Cardiac muscle cell (in vitro differentiated cells and primary cell): ENCODE results near the gene SEMA3B. TPM values are rescaled to one million over a fixed set of nuclear protein-coding genes. Genes with fewer than 3 reads are reported as not detected.
A peak's percentile ranks its signal among the peaks of the same experiment; 100 is the strongest.
"Not testable (repeated sequence)": the region's sequence is repeated elsewhere in the genome, so short reads cannot be mapped to it uniquely, and the experiment has no call there.

Source experiments
- DNase-seq, 2 donors: peaks; one replicate each; pipeline versions ENCODE4 v3.0.0 to v3.0.0-alpha.2; 2010 to 2017; ENCODE audit warnings: low read depth in 1 of 2, low spot score in 1 of 2
- H3K27ac ChIP-seq: fragments of 200-600 bp; sonication (generic); 2 replicates; pipeline ENCODE4 v1.5.1; 2016
- H3K27me3 ChIP-seq: fragments of 200-600 bp; sonication (generic); 2 replicates; pipeline ENCODE4 v1.6.0; 2016; ENCODE audit warnings: control low read depth
- H3K36me3 ChIP-seq: fragments of 200-600 bp; sonication (generic); 2 replicates; pipeline ENCODE4 v1.5.1; 2016; ENCODE audit warnings: control low read depth
- H3K4me1 ChIP-seq: fragments of 200-600 bp; sonication (generic); 2 replicates; pipeline ENCODE4 v1.8.1; 2017; ENCODE audit warnings: low read depth, mild to moderate bottlenecking, mixed run types
- H3K4me3 ChIP-seq: fragments of 200-600 bp; sonication (generic); 2 replicates; pipeline ENCODE4 v1.5.1; 2016; ENCODE audit warnings: mild to moderate bottlenecking
- H3K9me3 ChIP-seq: fragments of 200-600 bp; sonication (generic); 2 replicates; pipeline ENCODE4 v1.5.1; 2017; ENCODE audit warnings: low read depth, mild to moderate bottlenecking, control low read depth
- CTCF ChIP-seq: IDR thresholded peaks from 2 replicates; pipeline ENCODE4 v1.5.1; 2012; ENCODE audit warnings: low read depth, mild to moderate bottlenecking, low read length
- polyA plus RNA-seq: library from polyadenylated mRNA; unstranded; fragments of >200 nt; fragmentation: Nextera tagmentation; extraction: Ambion mirVana; gene quantifications from 2 replicates; pipeline ENCODE4 v1.2.1, GENCODE V29; 2016
- total RNA-seq: library from RNA; depleted of rRNA; stranded (reverse); fragments of >200 nt; gene quantifications from 2 replicates; pipeline ENCODE4 v1.2.3, GENCODE V29; 2016

SEMA3B gene
- total and polyA plus RNA-seq, 2 experiments from 2014 or later = 23.1 to 25.9 TPM

GRCh38 chr3:50260942-50261441 is 8.0 kb upstream of the SEMA3B start:
- peaks cover 23% of the 10 kb centered on the region for H3K36me3 ChIP-seq
- peak overlapping the region; percentile 97 for H3K27ac ChIP-seq
- peaks cover 34% of the 10 kb centered on the region for H3K4me1 ChIP-seq
- no peaks in the 10 kb centered on the region for H3K27me3 ChIP-seq
- no peak for TF ChIP-seq CTCF
- no peaks in the 10 kb centered on the region for H3K9me3 ChIP-seq
- no peak overlapping the region for H3K4me3 ChIP-seq
- no peak for DNase-seq

- Histone ChIP-seq H3K27ac (peak overlapping the region; percentile 97), H3K4me3 (no peak overlapping the region), H3K9me3 (no peaks in the 10 kb centered on the region), H3K4me1 (peaks cover 38% of the 10 kb centered on the region), H3K36me3 (peaks cover 18% of the 10 kb centered on the region), H3K27me3 (no peaks in the 10 kb centered on the region)
- TF ChIP-seq CTCF = no peak
- no peak for DNase-seq
Measured at GRCh38 chr3:50261505-50261904, 7.4 kb upstream of the SEMA3B start.

GRCh38 chr3:50262200-50262599 is 6.7 kb upstream of the SEMA3B start:
- H3K4me1 ChIP-seq = peaks cover 45% of the 10 kb centered on the region
- not testable (repeated sequence) for H3K27me3 ChIP-seq, H3K9me3 ChIP-seq, DNase-seq, H3K4me3 ChIP-seq
- peak overlapping the region; percentile 97 for H3K27ac ChIP-seq
- H3K36me3 ChIP-seq = peaks cover 11% of the 10 kb centered on the region

- H3K4me1 ChIP-seq = peaks cover 51% of the 10 kb centered on the region
Measured at GRCh38 chr3:50262778-50263177, 6.2 kb upstream of the SEMA3B start.

GRCh38 chr3:50263478-50264382 is 5.2 kb upstream of the SEMA3B start:
- no peaks in the 10 kb centered on the region for H3K9me3 ChIP-seq
- H3K4me3 ChIP-seq = no peak overlapping the region
- TF ChIP-seq CTCF = no peak
- peak overlapping the region; percentile 98 for H3K27ac ChIP-seq
- no peaks in the 10 kb centered on the region for H3K27me3 ChIP-seq
- peaks cover 52% of the 10 kb centered on the region for H3K4me1 ChIP-seq
- DNase-seq = no peak
- H3K36me3 ChIP-seq = no peaks in the 10 kb centered on the region

More at GRCh38 chr3:50262778-50263177, 6.2 kb upstream of the SEMA3B start:
- peaks cover 7% of the 10 kb centered on the region for H3K36me3 ChIP-seq
- DNase-seq = no peak
- TF ChIP-seq CTCF = no peak
- H3K27me3 ChIP-seq = no peaks in the 10 kb centered on the region
- H3K9me3 ChIP-seq = no peaks in the 10 kb centered on the region
- no peak overlapping the region for H3K4me3 ChIP-seq
- H3K27ac ChIP-seq = peak overlapping the region; percentile 11

GRCh38 chr3:50264383-50264963 is 4.5 kb upstream of the SEMA3B start:
- Histone ChIP-seq H3K36me3 (no peaks in the 10 kb centered on the region), H3K27me3 (no peaks in the 10 kb centered on the region), H3K27ac (peak overlapping the region; percentile 98), H3K4me3 (no peak overlapping the region), H3K9me3 (no peaks in the 10 kb centered on the region), H3K4me1 (peaks cover 52% of the 10 kb centered on the region)
- no peak for TF ChIP-seq CTCF
- peak; percentile 95 to 96 for DNase-seq
